Breast epithelium (tissue), 3 donors: ENCODE results near the gene ANKMY1.

ENCODE experiments used
- CTCF ChIP-seq, 3 donors: fragments of 450-650 bp; IDR thresholded peaks; one replicate each; pipeline ENCODE4 v1.5.1; 2016 to 2017; ENCODE audit warnings: antibody characterized with exemption in 3 of 3, mild to moderate bottlenecking in 3 of 3, moderate library complexity in 3 of 3
- POLR2A ChIP-seq: fragments of 450-650 bp; IDR thresholded peaks from one replicate; pipeline ENCODE4 v1.6.1; 2016; ENCODE audit warnings: antibody characterized with exemption, mild to moderate bottlenecking, moderate library complexity

- TF ChIP-seq CTCF (IDR thresholded peaks at IDR 0.05): no peak
- TF ChIP-seq POLR2A: no peak
Observed at GRCh38 chr2:240581811-240582210, 24.0 kb upstream of the ANKMY1 start.
